SH-SY5Y (cell line): ENCODE data around the gene TMEM164.

ENCODE experiments used
- GATA2 ChIP-seq: IDR thresholded peaks from 2 replicates; pipeline ENCODE4 v1.6.1; 2011; ENCODE audit warnings: mild to moderate bottlenecking, low read depth, low read length
- GATA3 ChIP-seq: IDR thresholded peaks from 2 replicates; pipeline ENCODE4 v1.6.1; 2011; ENCODE audit warnings: low read depth, mild to moderate bottlenecking, low read length, moderate library complexity

DNA sequence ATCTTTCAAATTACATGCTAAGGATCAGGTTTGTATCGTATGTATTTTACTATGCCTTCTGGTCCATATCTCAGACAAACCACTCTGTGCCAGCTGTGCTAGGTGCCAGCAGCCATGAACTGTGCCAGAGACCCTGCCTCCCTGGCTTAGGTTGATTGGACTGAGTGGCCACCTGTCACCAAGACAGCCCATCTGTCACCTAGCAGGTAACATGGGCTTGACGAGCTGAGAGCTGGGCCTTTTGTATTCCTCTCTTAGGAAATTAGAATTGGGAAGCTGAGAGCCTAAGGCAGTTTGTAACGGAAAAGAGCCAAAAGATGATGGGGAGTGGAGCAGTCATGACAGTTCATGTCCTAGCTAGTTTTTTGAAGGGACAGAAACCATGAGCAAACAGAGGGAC, 42.5 kb downstream of the TMEM164 start:
- no peak for TF ChIP-seq GATA3
- no peak for TF ChIP-seq GATA2
